Measurements from ENCODE around the gene TGM3.

TGM3 gene

DNA sequence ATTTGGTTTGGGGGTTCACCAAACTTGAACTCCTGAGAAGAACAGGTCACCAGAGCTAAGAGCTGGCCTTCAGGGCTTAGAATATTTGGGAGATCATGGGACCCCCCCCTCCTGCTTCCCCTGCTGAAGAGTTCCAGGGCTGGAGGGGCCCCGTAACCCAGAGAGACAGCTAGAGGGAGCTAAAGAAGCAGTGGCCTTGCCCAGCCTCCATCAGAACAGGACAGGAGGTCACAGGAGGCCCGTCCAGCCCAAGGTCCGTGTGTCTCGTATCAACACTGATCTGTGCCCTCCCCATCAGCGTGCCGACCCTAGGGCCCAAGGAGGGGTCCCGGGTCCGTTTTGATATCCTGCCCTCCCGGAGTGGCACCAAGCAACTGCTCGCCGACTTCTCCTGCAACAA lies 44.3 kb downstream of the TGM3 start:
- no peak for DNase-seq

DNA sequence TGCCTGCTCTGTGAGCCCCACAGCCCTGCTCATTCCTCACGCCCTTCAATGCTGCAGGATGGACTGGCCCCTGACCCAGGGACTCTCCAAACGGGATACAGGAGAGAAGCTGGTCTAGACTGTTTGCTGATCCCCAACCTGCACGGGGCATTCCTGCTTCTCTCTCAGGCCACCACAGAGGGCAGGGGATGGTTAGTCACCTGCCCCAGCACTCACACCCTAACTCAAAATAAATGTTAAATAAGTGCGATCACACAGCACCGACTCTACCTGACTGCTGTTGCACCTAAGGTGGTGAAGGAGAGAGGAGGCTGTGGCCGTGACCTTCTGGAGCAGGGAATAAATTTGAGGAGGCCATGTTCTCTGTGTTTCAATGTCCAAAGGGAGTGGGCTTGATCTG lies 45.0 kb downstream of the TGM3 start:
- no peak for DNase-seq

- no peak for DNase-seq
Observed at GRCh38 chr20:2341336-2341735, 45.5 kb downstream of the TGM3 start.

GRCh38 chr20:2342243-2342642 lies 46.4 kb downstream of the TGM3 start:
- no peak for DNase-seq

DNA sequence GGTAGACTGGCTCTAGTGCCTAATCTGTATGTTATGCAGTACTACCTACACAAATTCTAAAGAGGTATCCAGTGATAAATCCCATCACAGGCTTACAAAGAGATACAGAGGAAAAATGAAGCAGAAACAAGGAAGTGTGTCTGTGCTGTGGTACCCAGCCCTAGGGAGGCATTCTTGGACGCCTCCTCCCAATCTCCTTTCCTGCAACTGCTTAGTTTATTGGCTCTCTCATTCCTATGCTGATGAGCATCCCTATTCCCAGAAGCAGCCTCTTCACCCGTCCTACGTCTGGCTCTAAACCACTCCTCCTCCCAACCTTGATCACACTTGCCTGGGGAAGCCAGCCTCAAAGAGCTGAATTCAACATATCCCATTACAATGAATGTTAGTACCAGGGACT lies 50.4 kb downstream of the TGM3 start:
- DNase-seq = no peak

DNA sequence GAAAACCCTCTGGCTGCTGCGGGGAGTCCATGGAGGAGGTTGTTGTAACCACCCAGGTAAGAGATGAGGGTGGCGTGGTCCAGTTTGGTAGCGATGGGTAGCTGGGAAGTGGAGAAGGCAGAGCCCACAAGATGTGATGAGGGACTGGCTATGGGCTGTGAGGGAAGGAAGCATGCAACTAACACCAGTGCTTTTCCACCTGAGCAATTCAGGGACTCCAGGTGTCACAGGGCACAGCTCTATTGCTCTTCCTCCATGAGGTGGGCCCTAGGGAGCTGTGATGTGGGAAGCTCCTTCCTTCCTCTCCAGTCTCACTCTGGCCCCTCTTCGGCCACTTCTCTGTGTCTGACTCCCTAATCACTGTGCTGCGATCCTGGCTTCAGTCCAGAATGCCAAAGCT lies 52.5 kb downstream of the TGM3 start:
- DNase-seq = no peak

DNA sequence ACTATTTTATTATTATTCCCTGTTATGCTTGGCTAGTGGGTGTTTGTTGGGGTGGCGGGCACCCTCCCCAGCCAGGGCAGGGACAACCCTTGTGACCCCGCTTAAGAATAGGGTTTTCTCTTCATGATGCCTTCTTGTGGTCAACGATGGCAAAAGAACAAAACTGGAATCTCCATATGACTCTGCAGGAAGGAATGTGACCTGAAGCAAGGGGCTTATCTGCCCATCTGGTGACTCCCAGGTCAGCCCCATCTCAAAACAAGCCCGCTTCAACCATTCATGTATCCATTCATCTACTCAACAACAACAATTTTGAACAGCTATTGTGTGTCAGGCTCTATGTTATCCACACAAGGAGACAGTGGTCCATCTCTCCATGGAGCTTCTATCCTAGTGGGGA lies 54.0 kb downstream of the TGM3 start:
- no peak for DNase-seq

- DNase-seq = no peak
Observed at GRCh38 chr20:2350606-2351005, 54.8 kb downstream of the TGM3 start.

- DNase-seq = no peak
Observed at GRCh38 chr20:2353231-2353630, 57.4 kb downstream of the TGM3 start.

- no peak for DNase-seq
Observed at GRCh38 chr20:2357114-2357513, 61.3 kb downstream of the TGM3 start.

GRCh38 chr20:2358006-2358405 lies 62.2 kb downstream of the TGM3 start:
- DNase-seq = no peak

GRCh38 chr20:2361035-2361593 lies 65.3 kb downstream of the TGM3 start:
- no peak for DNase-seq

DNA sequence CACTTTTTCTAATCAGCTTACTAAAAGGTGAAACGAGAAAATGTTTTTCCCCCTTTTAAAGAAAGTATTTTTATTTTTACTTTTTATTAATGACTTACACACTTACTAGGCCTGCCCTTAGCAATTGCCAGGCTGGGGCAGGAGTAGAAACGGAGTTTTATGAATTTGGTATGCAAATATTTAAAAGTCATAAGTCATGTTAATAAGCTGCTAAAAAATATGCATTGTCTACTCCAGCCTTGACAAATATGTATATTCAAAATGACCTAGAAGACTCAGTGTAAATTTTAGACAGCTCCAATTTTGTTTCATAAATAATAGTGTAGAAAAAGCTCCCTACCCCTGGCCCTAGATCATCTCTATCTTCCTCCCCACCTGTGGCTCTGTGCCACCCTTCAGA lies 67.4 kb downstream of the TGM3 start:
- DNase-seq = no peak

- no peak for DNase-seq
Observed at GRCh38 chr20:2363587-2363986, 67.8 kb downstream of the TGM3 start.

DNA sequence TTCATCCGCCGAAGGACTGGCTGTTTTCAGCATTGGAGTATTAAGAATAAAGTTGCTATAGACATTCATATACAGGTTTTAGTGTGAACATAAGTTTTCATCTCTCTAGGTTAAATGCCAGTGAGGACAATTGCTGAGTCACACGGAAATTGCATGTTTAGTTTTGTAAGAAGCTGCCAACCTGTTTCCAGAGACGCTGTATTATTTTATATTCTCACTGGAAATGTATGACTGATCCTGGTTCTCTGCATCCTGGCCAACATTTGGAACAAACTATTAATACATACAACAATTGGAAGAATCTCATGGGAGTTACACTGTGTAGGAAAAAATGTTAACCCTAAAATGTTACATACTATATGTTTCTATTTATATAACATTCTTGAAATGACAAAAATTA lies 68.2 kb downstream of the TGM3 start:
- DNase-seq = no peak

- DNase-seq = no peak
Observed at GRCh38 chr20:2365091-2365490, 69.3 kb downstream of the TGM3 start.

GRCh38 chr20:2365666-2366065 lies 69.9 kb downstream of the TGM3 start:
- no peak for DNase-seq

GRCh38 chr20:2368621-2369020 lies 72.8 kb downstream of the TGM3 start:
- DNase-seq = no peak

DNA sequence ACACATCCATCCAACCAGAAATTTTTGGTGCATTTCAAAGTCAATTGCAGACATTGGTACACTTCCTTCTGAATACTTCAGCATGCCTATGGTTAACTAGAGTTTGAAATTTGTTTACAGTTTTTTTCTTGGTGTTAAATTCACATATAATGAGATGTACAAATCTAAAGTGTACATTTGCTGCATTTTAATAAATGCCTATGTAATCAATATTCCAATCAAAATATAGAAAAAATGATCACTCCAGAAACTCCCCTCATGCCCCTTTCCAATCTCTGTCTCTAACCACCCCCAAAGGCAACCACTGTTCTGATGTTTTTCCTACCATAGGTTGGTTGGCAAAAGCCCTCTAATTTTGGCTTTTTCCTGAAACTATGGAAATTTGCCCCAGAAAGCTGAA lies 77.3 kb downstream of the TGM3 start:
- no peak for DNase-seq

- DNase-seq = no peak
Observed at GRCh38 chr20:2374346-2375125, 78.7 kb downstream of the TGM3 start.

GRCh38 chr20:2378893-2379292 lies 83.1 kb downstream of the TGM3 start:
- no peak for DNase-seq

DNA sequence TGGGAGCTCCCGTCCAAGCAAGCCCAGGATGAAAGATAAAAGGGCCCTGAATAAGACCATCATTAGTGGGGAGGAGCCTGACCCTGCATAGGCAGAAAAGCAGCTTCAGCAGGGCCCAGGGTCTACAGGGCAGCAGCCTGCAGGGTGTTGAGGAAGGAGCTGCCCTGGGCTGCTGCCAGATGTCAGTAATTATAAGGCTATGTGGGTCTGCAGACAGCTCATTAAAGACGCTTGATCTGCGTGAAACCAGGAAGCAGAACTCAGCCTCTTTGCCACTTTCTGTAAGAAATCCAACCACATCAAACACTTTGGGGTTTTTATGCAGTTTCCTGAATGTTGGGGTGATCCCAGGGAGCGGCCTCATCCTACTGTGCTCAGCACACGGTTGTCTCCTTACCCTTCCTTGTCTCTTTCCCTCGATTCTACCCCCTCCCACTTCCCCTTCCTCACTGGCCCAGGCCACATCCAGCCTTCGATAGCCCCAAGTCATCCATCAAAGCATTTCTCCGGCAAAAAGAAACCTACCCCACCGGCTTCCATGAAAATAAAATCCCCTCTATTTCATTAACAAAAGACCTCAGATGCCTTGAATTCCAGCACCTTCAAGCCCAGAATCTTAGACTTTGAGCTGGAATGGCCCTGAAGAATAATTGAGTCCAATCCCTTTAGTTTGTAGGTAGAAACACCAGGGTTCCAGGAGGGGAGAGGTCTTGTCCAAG lies 83.9 kb downstream of the TGM3 start:
- no peak for DNase-seq

- no peak for DNase-seq
Observed at GRCh38 chr20:2380601-2381000, 84.8 kb downstream of the TGM3 start, which contains the start of gene TGM6. TGM6 (plus strand) TSS chr20:2380901; CDS start chr20:2380969, 68 bp downstream.

- DNase-seq = no peak
Observed at GRCh38 chr20:2381303-2381702, 85.5 kb downstream of the TGM3 start.

All from SW 1271 (cell line).